ENCODE results near the gene KCNK1.

DNA sequence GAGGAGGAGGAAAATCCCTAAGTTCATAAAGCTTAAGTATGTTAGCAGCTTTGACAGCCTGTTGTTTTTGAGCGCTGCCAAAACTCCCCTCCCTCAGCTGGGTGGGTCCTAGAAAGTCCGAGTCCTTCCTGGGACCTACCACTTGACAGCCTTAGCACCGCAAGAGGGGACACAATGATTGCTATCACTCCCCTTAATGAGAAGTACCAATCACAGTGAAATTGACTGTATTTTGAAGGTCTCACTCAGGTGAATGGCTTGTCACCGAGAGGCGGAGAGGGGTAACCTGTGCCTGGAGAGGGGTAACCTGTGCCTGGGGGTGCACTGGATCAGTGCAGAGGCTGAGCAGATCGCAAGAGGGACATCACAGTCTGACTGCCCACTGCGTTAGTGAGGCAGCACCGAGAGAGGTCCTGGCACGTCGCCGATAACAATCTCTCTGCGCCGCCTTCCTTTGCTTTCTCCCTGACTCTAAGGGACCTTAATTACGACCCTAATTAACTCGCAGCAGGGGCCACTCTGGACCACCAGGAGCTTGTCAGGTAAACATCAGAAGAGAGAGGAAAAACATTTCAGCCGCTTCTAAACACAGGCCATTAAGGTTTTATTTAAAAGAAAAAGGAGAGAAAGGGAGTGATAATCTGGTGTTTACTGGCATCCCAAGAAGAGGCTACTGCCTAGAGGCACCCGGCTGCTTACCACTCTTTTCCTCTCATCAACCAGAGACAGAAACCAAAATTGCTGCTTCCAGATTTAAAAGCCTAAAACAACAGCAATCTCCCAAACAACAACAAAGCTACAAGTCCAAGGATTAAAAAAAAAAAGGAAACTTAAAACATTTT lies 25.7 kb upstream of the KCNK1 start:
- no peak for TF ChIP-seq EP300 (conservative IDR thresholded peaks at IDR 0.05; ENCODE audit: poor library complexity, severe bottlenecking)
- TF ChIP-seq, protein P1, sequence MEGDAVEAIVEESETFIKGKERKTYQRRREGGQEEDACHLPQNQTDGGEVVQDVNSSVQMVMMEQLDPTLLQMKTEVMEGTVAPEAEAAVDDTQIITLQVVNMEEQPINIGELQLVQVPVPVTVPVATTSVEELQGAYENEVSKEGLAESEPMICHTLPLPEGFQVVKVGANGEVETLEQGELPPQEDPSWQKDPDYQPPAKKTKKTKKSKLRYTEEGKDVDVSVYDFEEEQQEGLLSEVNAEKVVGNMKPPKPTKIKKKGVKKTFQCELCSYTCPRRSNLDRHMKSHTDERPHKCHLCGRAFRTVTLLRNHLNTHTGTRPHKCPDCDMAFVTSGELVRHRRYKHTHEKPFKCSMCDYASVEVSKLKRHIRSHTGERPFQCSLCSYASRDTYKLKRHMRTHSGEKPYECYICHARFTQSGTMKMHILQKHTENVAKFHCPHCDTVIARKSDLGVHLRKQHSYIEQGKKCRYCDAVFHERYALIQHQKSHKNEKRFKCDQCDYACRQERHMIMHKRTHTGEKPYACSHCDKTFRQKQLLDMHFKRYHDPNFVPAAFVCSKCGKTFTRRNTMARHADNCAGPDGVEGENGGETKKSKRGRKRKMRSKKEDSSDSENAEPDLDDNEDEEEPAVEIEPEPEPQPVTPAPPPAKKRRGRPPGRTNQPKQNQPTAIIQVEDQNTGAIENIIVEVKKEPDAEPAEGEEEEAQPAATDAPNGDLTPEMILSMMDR (IDR thresholded peaks at IDR 0.05; ENCODE audit: poor library complexity, severe bottlenecking): no peak
- no peak for TF ChIP-seq EZH2 (IDR thresholded peaks at IDR 0.05; ENCODE audit: borderline replicate concordance, insufficient read depth, low read length, poor library complexity, severe bottlenecking)
- TF ChIP-seq POLR2AphosphoS5 (IDR thresholded peaks at IDR 0.05): no peak
- TF ChIP-seq, protein P2, sequence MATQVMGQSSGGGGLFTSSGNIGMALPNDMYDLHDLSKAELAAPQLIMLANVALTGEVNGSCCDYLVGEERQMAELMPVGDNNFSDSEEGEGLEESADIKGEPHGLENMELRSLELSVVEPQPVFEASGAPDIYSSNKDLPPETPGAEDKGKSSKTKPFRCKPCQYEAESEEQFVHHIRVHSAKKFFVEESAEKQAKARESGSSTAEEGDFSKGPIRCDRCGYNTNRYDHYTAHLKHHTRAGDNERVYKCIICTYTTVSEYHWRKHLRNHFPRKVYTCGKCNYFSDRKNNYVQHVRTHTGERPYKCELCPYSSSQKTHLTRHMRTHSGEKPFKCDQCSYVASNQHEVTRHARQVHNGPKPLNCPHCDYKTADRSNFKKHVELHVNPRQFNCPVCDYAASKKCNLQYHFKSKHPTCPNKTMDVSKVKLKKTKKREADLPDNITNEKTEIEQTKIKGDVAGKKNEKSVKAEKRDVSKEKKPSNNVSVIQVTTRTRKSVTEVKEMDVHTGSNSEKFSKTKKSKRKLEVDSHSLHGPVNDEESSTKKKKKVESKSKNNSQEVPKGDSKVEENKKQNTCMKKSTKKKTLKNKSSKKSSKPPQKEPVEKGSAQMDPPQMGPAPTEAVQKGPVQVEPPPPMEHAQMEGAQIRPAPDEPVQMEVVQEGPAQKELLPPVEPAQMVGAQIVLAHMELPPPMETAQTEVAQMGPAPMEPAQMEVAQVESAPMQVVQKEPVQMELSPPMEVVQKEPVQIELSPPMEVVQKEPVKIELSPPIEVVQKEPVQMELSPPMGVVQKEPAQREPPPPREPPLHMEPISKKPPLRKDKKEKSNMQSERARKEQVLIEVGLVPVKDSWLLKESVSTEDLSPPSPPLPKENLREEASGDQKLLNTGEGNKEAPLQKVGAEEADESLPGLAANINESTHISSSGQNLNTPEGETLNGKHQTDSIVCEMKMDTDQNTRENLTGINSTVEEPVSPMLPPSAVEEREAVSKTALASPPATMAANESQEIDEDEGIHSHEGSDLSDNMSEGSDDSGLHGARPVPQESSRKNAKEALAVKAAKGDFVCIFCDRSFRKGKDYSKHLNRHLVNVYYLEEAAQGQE (IDR thresholded peaks at IDR 0.05; ENCODE audit: borderline replicate concordance): no peak
- TF ChIP-seq TAF1 (IDR thresholded peaks at IDR 0.05; ENCODE audit: low read depth): no peak
